HG02623 (cell line): ENCODE results near the gene ARPC5L.
"Not testable (repeated sequence)": the region's sequence is repeated elsewhere in the genome, so short reads cannot be mapped to it uniquely, and the experiment has no call there.

ENCODE experiments used
- ATAC-seq: cut with Tn5 transposase; IDR thresholded peaks from one replicate; pipeline ENCODE4 v1.9.1; 2021; ENCODE audit warnings: moderate library complexity; ENCODE audit not compliant: unreplicated experiment

The ARPC5L gene

DNA sequence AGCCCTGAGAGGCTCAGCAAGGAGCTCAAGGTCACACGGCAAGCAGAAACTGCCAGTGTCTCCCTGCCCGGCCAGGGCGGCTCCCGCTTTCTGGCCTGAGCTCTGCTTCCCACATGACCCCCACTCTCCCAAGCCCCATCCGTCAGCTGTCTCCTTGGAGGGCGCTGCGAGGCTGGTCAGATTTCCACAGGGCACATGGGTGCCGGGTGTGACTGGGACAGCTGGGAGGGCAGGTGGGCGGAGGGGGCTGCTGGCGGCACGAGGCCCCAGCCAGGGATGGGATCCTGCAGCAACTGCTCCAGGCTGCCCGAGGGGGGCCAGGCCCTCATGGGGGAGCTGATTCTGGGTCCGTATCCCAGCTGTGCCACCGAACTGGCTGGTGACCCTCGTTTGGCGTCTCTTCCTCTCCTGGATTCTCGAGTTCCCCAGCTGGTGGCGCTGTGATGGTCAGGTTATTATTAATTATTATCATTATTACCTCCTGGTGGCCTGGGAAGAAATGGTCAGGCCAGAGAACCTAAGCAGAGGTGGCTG, 21.6 kb upstream of the ARPC5L start:
- no peak for ATAC-seq

DNA sequence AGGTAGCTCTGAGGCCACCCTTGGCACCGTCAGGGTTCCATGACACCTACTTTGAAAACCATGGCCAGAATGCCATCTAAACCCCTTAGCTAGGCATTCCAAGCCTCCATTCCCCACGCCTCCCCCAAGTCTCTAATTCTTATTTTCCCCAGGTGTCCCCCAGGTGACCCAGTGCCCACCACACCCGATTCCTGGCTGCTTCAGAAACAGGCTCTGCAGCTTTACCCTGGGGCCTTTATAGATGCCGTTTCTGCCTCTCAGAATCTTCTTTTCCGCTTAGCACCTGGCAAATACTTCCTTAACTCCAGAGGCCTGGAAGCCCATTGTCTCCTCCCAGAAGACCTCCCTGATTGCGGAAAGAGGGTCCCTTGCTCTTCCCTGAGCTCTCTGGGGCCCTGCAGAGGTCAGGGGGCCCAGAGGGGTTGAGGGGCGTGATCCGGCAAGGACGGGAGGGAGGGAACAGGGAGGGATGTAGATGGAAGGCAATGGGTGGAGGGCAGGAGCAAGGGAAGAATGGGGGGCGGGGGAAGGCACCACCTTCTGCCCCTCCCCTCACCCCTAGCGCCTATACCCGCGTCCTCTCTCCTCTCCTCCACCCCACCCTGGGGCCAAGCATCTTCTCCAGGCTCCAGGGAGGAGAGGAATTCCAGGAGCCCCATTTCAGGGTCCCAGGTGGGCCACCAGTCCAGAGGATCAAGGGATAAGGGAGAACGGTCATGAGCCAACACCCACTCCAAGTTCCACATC, 20.7 kb upstream of the ARPC5L start:
- ATAC-seq = no peak

DNA sequence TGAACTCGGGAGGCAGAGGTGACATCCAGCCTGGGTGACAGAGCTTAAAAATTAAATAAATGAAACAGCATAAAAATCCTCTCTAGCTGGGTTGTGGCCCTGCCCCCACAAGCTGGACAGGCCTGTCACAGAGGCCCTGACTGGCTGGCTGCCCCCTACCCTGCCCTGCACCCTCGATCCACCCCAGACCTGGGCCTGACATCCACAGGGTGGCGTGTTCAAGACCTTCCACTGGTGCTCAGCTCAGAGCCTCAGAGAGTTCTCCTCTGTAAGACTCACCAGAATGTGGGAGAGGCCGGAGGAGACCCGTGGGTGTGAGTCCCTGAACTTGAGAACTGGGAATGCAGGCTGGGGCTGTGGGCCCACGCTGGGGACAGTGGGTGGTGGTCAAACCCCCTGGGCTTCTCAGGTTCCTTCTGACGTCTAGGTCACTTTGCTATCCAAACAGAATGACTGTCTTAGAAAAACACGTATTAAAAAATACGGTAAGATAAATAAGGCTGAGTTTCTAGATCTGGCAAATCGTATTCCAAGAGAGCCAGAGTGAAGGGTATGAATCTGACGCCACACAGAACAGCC, 18.4 kb upstream of the ARPC5L start:
- no peak for ATAC-seq

DNA sequence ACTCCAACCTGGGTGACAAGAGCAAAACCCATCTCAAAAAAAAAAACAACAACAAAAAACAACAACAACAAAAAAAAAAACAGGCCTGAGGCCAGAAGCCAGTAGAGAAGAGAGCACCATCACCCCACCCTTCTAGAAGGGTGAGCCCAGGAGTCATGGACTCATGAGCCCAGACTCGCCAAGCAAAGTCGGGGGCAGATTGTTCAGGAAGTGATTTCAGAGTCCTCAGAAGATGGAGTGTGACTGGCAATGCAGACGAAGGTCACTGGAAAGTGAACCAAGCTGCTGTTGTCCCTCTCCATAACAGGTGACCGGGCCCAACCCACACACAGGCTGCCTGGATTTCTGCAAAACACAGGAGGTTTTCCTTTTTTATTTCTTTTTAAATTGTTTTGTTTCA, 17.6 kb upstream of the ARPC5L start:
- ATAC-seq = no peak

DNA sequence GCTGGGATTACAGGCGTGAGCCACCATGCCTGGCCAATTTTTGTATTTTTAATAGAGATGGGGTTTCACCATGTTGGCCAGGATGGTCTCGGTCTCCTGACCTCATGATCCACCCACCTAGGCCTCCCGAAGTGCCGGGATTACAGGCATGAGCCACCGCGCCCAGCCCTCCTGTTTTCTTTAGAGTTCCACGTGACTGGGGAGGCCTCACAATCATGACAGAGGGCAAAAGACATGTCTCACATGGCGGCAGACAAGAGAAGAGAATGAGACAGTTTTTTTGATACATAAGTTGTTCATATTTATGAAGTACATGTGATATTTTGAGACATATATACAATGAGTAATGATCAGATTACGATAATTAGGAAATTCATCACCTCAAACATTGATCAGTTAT, 15.5 kb upstream of the ARPC5L start:
- not testable (repeated sequence) for ATAC-seq

DNA sequence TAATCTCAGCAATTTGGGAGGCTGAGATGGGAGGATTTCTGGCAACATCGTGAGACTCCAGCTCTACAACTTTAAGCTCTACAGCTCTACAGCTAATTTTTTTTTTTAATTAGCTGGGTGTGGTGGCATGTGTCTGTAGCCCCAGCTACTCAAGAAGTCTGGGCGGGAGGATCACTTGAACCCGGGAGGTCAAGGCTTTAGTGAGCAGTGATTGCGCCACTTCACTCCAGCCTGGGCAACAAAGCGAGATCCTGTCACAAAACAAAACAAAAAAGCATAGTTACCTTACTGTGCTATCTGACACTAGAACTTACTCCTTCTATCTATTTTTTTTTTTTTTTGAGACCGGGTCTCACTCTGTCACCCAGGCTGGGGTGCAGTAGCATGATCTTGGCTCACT, 15.0 kb upstream of the ARPC5L start:
- ATAC-seq = no peak

DNA sequence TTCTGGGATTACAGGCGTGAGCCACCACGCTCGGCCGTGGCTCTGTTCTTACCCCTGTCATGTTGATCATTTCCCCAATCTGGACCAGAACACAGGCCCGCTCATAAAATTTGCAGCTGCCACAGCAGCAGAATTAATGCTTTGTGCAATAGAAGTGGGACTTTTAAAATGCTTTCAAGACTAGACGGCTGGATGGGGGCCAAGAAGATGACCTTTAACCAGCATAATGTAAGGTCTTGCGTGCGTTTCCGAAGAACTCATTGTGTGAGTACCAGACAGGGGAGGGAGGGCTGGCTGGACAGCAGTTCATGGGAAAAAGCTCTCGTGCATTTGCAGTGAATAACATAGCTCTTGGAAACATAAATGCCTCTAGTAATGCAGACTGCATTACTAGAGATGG, 12.1 kb upstream of the ARPC5L start:
- no peak for ATAC-seq

DNA sequence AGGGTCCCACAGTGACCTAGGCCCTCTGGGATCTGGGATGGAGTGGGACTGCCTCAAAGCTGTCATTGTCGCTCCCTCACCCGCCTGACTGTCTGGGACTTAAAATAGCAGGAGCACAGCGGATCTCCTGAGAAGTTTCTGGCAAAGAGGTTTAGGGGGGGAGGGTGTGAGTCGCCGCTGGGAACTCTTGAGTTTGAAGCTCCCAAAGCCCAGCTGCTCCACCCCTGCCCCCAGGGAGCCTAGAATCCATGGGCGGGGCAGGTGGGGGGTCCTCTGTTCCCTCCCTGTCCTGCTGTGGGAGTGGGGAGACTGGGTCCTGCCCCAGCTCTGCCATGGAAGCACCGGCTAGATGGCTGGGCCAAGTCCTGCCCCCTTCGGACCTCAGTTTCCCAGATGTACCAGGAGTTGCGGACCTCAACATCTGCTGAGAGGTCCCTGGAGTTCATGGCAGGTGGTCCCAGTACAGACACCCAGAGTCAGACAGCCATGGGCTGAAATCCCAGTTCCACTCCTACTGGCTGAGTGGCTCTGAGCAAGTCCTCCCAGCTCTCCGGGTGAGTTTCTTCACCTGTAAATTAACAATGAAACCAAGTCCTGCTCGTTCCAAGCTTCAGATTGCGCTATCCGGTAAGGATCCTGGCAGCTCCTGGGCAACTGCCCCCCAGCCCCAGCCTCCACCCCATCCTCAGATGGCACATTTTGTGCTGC, 9.7 kb upstream of the ARPC5L start:
- ATAC-seq = no peak

DNA sequence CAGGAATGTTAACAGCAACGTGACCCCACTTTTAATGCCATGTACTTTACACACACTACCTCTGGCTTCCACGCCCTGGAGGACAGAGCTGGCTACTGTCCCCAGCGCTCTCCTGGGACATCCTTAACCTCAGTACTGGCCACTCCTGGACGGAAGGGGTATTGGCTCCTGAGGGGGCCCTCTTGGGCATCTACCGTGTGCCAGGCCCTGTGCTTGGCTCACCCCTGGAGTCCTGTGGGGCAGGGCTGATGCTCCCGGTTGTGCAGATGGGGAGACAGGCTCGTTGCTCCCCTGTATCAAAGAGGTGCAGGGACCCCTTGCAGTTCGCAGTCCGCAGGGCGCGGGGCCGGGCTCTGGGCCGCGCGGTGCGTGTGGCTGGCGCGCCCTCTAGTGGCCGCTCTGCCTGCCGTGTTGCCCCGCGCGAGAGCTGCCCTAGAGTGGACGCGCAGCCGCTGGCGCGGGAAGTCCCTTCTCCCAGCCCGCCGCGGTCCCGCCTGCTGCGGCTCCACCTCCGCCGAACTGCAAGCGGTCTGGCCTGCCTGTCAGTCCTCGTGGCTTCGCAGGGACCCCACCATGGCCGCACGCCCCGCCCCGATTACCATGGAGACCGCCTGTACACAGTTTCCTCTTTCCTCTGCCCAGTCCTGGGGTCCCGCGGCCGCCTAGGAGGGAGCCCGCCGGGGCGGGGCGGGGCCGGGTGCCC, 8.9 kb upstream of the ARPC5L start, which contains the start of gene WDR38:
Gene WDR38, plus strand, starts transcription at position 632 of the 703 bp plus-strand sequence. CDS start 72 bp downstream, outside the sequence.
- peak; percentile 68 for ATAC-seq

DNA sequence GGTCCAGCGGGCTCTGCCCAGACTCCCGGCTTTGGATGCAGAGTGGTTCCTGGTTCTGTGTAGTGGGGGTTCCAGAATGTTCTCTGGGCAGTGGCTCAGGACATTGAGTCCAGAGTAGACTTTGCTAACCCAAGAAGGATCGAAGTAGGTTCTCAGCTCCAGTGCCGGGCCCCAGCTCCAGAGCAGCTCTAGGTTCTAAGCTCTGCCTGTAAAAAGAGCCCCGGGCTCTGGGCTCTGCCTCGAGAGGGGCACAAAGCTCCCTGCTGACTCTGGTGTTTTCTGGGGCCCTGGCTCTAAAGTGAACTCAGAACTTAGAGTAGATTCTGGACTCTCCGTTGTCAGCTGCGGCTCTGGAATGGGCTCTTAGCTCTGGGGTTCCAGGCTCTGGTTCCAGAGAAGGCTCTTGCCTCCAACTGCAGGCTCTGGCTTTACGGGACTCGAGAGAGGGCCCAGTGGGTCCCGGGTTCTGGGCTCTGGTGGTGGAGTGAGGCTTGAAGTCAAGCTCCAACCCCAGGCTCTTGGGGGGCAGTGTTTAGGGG, 8.3 kb upstream of the ARPC5L start:
- no peak for ATAC-seq

DNA sequence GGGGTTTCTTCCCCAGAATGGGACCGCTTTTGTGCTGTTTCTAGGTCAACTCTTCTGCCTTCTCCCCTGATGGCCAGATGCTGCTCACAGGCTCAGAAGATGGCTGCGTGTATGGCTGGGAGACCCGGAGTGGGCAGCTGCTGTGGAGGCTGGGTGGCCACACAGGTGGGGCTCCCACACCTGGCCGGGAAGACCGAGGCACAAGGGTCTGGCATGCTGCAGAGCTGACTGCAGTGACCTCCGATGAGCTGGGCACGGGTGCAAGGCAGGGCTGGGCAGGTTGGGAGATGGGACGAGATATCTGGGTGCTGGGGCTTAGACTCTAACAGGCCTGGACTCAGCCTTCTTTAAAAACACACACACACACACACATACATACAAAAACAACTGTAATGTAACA, 7.8 kb upstream of the ARPC5L start:
- no peak for ATAC-seq

DNA sequence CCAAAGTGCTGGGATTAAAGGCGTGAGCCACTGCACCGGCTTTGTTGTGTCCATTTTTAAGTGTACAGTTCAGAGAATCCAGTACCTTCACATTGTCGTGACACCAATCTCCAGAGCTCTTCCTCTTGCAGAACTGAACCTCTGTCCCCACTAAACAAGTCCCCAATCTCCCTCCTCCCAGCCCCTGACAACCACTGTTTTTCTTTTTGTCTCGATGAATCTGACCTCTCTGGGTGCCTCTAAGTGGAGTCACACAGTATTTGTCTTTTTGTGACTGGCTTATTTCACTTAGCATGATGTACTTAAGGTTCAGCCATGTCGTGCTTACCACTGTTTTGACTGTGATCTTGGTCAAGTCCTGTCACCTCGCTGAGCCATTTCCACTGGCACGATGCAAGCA, 7.1 kb upstream of the ARPC5L start:
- ATAC-seq = no peak

DNA sequence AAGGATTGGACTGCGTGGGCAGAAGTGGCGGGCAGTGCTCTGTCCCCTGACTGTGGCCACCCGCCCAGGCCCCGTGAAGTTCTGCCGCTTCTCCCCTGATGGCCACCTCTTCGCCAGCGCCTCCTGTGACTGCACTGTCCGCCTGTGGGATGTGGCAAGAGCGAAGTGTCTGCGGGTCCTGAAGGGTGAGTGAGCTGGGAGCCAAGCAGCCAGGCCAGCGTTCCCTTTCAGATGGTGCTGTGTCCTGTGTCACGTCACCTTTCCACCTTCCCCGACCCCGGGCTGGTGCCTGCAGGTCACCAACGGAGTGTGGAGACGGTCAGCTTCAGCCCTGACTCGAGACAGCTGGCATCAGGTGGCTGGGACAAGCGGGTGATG, 6.4 kb upstream of the ARPC5L start:
- no peak for ATAC-seq

DNA sequence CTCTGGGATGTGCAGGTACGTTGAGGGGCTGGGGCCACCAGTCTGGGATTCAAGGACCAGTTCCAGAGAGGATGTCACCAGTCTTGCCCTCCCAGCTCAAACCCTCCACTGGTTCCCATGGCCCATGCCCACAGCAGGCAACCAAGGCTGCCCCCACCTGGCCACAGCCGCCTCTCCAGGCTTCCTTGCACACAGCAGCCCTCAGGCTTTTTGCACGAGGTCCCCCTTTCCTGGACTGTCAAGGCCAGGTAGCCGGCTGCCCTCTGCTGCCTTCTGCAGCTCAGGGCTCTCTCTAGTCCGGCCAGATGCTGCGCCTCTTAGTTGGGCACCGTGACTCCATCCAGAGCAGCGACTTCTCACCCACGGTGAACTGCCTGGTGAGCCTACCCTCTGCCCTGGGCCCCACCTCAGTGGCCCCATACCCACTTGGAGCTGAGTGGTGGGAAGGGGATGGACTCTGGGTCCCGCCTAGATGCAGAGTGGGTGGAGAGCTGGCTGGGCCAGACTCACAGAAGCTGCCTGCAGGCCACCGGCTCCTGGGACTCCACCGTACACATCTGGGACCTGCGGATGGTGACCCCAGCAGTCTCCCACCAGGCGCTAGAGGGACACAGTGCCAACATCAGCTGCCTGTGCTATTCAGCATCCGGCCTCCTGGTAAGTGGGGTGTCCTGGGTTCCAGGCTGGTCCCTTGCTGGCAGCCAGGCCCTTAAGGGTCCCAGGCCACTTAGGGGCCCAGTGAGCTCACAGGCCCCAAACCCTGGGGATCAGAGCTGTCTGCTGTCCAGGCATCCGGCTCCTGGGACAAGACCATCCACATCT, 5.8 kb upstream of the ARPC5L start:
- no peak for ATAC-seq

DNA sequence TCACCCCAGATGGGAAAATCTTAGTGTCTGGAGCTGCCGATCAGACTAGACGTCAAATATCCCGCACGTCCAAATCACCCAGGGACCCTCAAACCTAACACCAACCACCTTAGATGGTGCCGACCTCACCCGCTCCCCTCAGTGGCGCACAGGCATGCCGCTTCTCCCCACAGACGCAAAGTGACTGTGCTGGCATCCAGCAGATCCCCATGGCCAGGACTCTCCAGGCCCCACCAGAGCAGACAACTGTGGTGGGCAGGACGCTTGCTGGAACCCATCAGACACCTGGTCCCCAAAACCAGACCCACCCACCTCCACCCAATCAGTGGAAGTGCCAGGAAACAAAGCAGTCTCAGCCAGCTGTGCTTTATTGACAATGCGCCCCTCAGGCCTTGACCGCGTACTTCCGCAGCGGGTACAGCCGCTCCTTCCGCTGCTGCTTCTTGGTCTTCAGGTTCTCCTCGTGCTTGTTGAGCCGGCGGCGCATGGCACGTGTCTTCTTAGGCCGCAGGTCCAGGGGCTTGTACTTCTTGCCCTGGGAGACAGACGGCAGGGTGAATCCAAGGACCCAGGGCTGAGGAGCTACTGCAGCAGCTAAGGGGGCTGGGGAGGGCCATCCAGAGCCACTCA, 4.3 kb upstream of the ARPC5L start:
- no peak for ATAC-seq

DNA sequence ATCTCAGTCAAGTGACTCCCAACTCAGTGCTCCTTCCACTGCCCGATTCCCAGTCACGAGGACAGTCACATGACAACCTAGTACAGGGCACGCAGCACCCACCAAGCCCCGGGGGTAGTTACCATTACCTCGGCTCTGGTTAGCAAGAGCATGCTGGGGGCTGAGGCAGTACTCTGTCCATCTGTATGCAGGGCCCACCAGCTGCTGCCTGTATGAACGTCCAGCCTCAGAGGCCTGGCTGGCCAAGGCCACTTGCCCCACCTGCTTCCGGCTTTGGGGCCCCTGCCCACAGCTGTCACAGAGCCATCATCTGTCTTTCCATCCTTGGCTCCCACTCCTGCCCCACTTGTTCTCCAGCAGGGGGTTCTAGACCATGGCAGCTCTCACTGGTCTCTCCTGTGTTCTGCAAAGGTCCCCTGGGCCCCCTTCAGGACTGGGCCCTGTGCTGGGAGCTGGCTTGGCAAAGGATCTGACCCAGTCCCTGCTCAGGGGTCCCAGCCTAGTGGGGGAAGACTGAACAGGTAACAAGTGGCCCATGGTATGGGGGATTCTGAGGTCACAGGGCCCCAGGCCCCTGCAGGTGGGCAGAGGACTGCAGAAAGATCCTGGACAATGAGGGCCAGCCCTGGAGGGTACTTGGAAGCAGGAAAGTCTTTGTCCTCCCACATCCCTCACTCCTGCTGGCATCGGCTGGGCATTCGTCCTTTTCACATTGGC, 3.4 kb upstream of the ARPC5L start:
- no peak for ATAC-seq

DNA sequence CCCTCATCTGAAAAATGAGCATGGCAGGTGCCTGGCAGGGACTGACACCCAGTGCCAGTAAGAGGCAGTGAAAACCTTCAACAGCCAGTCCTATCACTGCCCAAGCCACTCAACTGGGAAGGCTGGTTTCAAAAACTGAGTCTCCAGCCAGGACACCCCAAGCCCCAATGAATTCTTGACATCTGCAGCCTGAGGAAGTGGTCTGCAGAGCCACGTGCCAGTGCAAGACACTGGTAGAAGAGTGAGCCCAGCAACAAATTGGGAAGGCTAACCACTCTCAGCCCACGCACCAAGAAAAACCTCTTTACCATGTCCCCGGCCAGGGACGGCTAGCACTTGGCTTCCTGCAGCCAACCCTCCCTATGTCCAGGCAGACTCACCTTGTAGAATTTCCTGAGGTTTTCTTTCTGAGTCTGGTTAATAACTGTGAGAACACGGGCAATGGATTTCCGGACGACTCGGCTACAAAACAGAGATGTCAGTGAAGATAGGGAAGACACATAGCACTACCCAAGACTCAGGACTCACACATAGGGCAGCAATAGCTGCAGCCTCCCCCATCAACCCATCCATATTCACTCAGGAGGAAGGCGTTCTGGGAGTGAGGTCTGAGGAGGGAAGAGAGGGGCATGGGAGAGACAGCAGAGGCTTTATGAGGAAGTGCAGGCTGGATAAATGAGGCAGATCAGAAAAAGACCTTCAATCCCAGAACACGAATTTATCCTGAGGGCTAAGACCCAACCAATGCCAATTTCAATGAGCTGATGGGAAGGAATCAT, 1.9 kb upstream of the ARPC5L start:
- ATAC-seq = no peak

DNA sequence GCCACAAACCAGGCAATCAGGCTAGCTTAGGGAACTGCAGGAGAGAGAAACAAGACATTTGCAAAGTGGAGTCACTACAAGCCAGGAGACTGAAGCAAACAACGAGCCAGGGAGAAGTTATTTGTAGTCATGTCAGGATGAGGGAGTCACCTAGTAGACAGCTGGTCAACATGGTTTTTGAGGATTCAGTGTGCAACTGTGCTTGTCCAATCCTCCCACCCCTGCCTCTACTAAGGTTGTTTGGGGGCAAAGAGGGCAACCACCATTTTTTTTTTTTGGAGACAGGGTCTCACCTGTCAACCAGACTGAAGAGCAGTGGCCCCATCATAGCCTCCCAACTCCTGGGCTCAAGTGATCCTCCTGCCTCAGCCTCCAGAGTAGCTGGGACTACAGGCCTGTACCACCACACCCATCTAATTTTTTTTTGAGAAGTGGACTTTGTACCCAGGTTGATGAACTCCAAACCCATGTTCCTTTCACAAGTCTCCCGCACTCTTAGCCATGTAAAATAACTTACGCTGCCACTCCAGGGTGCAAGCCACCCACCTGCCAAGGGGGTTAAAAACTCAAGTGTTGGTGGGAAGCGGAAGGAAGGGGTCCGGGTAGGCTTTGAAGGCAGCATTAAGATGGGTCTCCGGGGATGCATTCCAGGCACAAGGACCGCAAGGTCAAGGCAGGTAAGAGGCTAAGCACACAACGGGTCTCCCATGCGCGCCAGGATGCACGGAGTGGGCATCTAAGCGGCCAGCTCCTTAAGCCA, 1.2 kb upstream of the ARPC5L start:
- no peak for ATAC-seq
